ENCODE measurements around the gene DPEP1. TPM values are rescaled to one million over a fixed set of nuclear protein-coding genes. Genes with fewer than 3 reads are reported as not detected.

Gene DPEP1
- total RNA-seq, result under 0.01 and 0.26 TPM in 2 replicates

DNA sequence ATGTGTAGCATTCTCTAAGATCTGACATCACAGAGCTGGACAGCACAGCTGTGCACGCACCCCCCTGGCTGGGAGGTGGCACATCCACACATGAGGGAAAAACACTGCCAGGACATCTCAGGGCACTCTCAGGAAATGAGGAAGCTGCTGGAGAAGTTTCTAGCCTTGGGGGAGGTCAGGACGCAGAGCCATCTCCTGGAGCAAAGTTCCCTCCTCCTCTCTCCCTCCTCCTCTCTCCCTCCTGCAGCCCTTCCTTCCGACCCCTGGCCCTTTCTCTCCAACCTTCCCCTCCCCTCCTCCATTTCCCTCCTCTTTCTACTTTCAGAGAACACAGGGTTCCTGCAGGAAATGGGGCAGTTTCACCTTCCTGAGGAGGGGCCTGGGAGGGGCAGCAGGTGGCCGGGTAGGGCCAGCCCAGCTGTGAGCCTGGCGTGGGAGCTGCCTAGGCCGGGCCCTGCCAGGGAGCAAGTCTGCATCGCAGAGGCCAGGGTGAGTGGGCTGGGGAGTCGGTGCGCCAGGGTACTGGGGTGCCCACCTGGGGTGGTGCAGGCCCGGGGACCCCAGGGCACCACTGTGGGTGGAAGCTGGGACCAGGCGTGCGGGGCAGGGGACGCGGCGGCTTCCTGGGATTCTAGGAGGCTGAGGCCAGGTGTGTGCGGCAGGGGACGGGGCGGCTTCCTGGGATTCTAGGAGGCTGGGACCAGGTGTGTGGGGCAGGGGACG lies at the start of gene DPEP1:
DPEP1 (plus strand) TSS at position 412 of the 723 bp plus-strand sequence. CDS start 16,769 bp downstream, outside the sequence.

DNA sequence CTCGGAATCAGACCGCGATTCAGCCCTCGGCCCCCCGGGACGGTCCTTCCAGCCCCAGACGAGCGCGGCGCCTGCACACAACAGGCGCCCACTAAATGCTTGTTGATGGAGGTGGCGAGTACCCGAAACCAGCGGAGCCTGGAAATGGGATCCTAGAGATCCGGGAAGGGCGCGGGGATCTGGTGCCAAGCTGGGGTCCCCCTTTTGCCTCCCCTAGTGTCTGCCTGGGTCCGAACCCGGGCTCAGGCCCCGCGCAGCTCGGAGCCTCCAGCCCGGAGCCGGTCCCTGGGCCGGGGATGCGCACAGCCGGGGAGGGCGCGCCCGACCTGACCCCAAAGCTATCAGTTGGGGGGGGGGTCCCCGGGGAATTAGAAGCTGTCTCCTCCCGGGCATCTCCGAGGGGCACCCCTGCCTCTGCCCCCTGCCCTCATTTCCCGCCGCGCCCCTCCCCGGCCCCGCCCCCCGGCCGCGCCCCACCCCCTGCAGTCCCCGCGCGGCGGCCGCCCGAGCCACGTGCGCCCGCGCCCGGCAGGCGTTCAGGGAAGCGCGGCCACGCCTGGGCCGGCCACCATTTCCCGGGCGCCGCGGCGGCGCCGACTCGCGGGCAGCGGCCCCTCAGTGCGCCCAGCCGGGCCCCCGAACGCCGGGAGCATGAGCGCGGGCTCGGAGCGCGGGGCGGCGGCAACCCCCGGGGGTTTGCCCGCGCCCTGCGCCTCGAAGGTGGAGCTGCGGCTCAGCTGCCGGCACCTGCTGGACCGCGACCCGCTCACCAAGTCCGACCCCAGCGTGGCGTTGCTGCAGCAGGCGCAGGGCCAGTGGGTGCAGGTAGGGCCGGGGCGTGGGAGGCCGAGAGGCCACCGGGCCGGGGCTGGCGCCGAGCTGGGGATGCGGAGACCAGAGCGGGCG lies 37.9 kb upstream of the DPEP1 start, which contains the start of gene CPNE7:
CPNE7 (plus strand) TSS at position 512 of the 906 bp plus-strand sequence; CDS start at position 652, 140 bp downstream.

DNA sequence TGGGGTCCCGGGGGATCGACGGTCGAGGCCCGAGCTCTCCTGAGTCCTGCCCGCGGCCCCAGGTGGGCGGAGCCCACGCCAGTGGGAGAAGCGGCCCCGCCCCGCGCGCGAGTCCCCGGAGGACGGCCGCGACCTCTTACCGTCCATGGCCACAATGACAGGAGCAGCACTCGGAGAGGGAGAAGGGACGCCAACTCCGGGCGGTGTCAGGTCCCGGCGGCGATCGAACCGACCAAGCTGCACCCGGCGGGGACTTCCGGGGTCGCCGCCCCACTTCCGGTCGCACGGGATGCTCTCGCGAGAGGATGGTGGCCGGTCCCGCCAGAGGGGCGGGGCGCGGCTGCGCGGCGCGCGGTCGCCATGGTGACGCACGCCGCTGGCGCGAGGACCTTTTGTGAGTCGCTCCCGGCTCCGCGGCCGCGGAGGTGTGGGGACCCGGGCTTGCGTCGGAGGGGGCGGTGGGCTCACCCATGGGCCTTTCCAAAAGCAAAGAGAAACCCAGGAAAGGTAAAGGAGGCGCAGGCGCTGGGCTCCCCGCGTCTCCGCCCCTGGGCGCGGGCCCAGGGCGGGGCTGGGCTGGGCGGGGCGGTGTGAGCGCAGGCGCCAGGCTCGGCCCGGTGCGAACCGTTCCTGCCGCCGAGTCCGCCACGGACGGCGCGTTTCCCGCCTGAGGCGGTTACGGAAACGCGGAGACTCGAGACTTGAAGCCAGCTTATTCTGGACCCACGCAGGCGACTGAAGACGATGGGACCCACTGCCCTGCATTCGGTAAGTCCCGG lies 44.2 kb downstream of the DPEP1 start, which contains the start of the genes CHMP1A and SPATA33:
CHMP1A (minus strand) TSS at position 267 of the 779 bp plus-strand sequence; CDS start at position 147, 120 bp downstream.
SPATA33 (plus strand) TSS at position 395 of the 779 bp plus-strand sequence; CDS start at position 471, 76 bp downstream.

DNA sequence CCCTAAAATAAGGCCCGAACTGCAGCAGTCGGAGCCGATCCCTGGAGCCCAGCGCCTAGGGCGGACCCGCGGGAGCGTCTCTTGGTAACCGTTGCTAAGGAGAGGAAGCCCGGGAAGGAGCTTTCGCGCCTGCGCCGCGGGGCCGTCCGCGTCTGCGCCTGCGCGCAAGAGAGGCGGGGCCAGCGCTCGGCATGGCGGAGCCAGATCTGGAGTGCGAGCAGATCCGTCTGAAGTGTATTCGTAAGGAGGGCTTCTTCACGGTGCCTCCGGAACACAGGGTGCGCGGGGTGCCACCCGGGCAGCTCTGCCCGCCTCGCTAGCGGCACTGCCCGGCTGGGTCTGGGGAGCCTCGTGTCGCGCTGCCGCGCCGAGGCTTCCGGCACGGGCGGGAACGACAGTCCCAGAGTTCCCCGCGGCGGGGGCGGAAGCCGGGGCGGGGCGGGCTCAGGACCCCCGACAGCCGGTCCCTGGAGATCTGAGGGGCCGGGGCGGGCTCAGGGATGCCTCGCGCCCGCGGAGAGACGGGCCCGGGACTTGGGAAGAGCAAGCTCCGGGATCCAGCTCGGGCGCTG lies 73.2 kb downstream of the DPEP1 start, which contains the start of gene CDK10:
CDK10 (plus strand) TSS at position 170 of the 572 bp plus-strand sequence; CDS start at position 192, 22 bp downstream.

Other genes starting within 250 kb of the DPEP1 start
- gene ANKRD11, start 123.1 kb upstream of the DPEP1 start, total RNA-seq, result 49.6 and 55.0 TPM in 2 replicates
- gene SPG7, start 105.2 kb upstream of the DPEP1 start, total RNA-seq, result 124 and 126 TPM in 2 replicates
- 2,712 and 3,948 TPM in 2 replicates for gene RPL13, start 53.0 kb upstream of the DPEP1 start, total RNA-seq
- 9.2 and 30.4 TPM in 2 replicates for gene CPNE7, start 37.9 kb upstream of the DPEP1 start, total RNA-seq
- 89.5 and 101 TPM in 2 replicates for gene CHMP1A, start 44.1 kb downstream of the DPEP1 start, total RNA-seq
- 2.5 and 2.7 TPM in 2 replicates for gene SPATA33, start 44.2 kb downstream of the DPEP1 start, total RNA-seq
- 28.9 and 34.5 TPM in 2 replicates for gene CDK10, start 73.0 kb downstream of the DPEP1 start, total RNA-seq
- gene SPATA2L, start 88.1 kb downstream of the DPEP1 start, total RNA-seq, result 5.0 and 6.4 TPM in 2 replicates
- gene VPS9D1, start 107.3 kb downstream of the DPEP1 start, total RNA-seq, result 8.0 and 9.0 TPM in 2 replicates
- 7.4 and 9.8 TPM in 2 replicates for gene ZNF276, start 107.9 kb downstream of the DPEP1 start, total RNA-seq
- gene FANCA, start 203.0 kb downstream of the DPEP1 start, total RNA-seq, result 1.5 and 3.9 TPM in 2 replicates
- gene SPIRE2, start 214.8 kb downstream of the DPEP1 start, total RNA-seq, result 1.5 and 1.6 TPM in 2 replicates

Measured in bronchial smooth muscle cell (primary cell).